HL-60/S4 treated with phorbol 12-myristate 13-acetate at 8.2 ng/mL for 4 days and 3 days (cell line): ENCODE results near the gene RRP12.
"Not testable (repeated sequence)": the region's sequence is repeated elsewhere in the genome, so short reads cannot be mapped to it uniquely, and the experiment has no call there.

Experiments
- in situ Hi-C: fragments of 300-500 bp; cut with MboI; formaldehyde crosslinking; loops from 2 replicates; pipeline ENCODE4 v1.15.0; 2022; ENCODE audit warnings: low sequenced_read_pairs

RRP12 gene

GRCh38 chr10:97400665-97401454, at the start of gene RRP12:
RRP12 (minus strand) TSS chr10:97401340; CDS start chr10:97401231, 109 bp downstream.
- in situ Hi-C loops: no loop called here

DNA sequence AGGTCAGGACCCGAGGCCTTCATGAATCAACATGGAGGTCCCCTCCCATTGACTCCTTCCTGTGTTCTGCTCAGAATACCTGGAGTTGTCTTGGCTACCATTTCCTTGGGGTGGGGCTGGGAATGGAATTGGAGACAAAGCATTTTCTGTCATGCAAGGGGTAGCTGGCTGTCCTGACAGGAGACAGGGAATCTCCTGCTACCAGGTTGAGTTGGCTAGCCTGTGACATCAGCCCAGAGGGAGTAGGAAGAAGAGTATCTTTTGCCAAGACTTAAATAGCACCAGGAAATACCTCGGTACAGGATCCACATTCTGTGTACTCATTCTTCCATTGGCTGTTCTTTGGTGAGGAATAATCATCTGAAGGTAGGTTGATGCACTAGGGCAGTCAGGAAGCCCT, 49.7 kb upstream of the RRP12 start:
- in situ Hi-C loops: no loop called here

GRCh38 chr10:97445722-97446639, 44.8 kb upstream of the RRP12 start, which contains the start of the genes EXOSC1 and ZDHHC16:
EXOSC1 (minus strand) TSS chr10:97446006; CDS start chr10:97445985, 21 bp downstream.
ZDHHC16 (plus strand) TSS chr10:97446175; CDS start chr10:97451676, 5,501 bp downstream.
- in situ Hi-C loops: no loop called here

GRCh38 chr10:97445357-97445721, 44.2 kb upstream of the RRP12 start:
- in situ Hi-C loops: no loop called here

- in situ Hi-C loops: no loop called here
Observed at GRCh38 chr10:97444212-97444611, 43.1 kb upstream of the RRP12 start.

GRCh38 chr10:97442277-97442676, 41.1 kb upstream of the RRP12 start:
- in situ Hi-C loops: no loop called here

- in situ Hi-C loops: no loop called here
Observed at GRCh38 chr10:97435211-97435610, 34.1 kb upstream of the RRP12 start.

DNA sequence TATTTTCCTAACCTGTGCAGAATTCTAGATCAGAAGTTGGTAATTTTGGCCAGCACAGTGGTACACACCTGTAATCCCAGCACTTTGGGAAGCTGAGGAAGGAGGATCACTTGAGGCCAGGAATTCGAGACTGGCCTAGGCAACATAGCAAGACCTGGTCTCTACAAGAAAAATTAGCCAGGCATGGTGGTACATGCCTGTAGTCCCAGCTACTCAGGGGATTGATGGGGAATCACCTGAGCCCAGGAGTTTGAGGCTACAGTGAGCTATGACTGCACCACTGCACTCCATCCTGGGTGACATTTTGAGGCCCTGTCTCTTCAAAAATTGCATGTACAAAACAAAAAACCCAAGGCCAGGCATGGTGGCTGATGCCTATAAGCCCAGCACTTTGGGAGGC, 33.4 kb upstream of the RRP12 start:
- in situ Hi-C loops: no loop called here

DNA sequence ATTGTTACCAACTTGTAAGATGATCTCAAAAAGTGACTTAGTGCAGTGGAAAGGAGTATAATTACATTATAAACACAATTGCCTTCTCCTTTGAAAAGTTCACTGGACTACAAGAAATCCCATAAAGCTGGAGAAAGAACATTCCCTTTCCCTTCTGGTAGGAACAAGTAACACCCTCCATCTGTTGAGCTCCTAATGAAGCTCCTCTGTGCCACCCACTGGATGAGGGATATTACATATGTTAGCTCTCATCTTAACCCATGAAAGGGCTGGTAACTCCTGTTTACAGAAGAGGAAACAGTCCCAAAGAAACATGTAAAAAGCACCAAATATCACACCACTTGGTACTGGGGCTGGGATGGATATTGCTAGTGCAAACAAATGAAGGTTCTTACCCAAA, 32.9 kb upstream of the RRP12 start:
- in situ Hi-C loops: no loop called here

- in situ Hi-C loops: no loop called here
Observed at GRCh38 chr10:97428572-97428981, 27.4 kb upstream of the RRP12 start.

GRCh38 chr10:97427571-97428179, 26.5 kb upstream of the RRP12 start:
- in situ Hi-C loops: no loop called here

GRCh38 chr10:97426776-97427570, 25.8 kb upstream of the RRP12 start:
- in situ Hi-C loops: no loop called here

DNA sequence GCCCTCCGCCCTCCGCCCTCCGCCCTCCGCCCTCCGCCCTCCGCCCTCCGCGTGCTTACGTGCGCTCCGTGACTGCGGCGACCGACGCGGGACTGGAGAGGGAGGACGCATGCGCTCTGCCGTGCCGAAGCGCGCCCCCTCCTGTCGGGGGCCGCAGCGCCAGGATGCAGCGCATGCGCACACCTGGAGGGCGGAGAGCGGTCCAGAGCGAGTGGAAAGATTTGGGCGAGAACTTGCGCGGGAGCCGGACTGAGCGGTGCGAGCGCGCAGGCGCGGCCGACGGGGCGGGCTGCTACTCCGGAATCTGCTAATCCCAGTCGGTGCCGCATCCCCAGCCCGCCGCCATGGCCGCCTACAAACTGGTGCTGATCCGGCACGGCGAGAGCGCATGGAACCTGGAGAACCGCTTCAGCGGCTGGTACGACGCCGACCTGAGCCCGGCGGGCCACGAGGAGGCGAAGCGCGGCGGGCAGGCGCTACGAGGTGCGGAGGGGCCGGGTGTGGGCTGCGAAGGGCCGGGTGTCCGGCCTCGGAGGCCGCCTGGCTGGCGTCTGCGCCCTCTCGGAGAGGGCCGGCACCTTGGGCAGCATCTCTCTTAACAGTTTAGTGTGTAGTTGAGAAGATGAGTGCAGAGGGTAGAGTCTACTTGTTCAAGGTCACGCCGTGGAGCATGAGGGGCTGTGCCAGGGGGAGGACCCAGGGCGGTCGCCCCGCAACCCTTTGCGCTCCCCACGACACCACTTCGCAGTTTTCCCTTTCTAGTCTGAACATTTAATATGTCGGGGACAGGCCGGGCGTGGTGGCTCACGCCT, 25.0 kb upstream of the RRP12 start, which contains the start of gene PGAM1:
Gene PGAM1, plus strand, starts transcription at position 228 of the 812 bp plus-strand sequence. Its CDS starts 117 bp downstream, at position 345.
- in situ Hi-C loops: no loop called here

DNA sequence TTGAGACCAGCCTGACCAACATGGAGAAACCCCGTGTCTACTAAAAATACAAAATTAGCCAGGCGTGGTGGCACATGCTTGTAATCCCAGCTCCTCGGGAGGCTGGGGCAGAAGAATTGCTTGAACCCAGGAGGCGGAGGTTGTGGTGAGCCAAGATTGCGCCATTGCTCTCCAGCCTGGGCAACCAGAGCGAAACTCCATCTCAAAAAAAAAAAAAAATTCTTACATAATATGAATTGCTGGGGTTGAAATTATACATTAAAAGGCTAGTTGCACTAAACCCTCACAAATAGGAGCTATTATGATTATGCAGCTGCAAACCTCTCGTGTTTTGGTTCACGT, 22.6 kb upstream of the RRP12 start:
- in situ Hi-C loops: not testable (repeated sequence)

DNA sequence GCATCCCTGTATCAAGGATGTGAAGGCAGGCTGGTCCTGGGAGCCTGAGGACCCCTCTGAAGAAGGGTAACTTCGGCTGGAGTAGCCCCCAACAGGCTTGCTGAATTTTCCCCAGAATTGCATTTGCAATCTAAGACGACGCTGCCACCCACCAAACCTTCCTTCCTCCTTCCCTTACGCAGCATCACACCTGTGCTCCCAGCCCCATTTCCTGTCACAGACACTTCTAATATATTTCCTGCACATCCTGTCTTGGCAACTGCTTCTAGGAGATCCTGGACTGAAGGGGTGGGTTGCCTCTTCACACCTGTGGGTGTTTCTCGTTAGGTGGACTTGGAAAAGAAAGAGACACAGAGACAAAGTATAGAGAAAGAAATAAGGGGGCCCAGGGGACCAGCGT, 15.4 kb upstream of the RRP12 start:
- in situ Hi-C loops: no loop called here

GRCh38 chr10:97412891-97413304, 11.8 kb upstream of the RRP12 start:
- in situ Hi-C loops: no loop called here

DNA sequence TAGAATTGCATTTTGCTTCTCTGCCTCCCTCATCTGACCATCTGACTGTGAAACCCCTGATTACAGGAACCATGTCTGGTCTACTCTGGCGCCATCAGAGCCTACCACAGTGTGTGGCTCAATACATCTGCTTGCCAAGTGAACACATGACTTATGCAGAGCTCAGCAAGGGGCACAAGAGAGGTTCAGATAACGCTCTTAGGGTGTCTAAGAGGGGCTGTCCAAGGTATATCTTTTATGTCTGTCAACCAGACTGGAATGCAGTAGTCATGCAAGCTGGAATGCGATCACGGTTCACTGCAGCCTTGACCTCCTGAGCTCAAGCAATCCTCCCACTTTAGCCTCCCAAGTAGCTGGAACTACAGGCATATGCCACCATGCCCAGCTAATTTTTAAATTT, 10.3 kb upstream of the RRP12 start:
- in situ Hi-C loops: no loop called here

DNA sequence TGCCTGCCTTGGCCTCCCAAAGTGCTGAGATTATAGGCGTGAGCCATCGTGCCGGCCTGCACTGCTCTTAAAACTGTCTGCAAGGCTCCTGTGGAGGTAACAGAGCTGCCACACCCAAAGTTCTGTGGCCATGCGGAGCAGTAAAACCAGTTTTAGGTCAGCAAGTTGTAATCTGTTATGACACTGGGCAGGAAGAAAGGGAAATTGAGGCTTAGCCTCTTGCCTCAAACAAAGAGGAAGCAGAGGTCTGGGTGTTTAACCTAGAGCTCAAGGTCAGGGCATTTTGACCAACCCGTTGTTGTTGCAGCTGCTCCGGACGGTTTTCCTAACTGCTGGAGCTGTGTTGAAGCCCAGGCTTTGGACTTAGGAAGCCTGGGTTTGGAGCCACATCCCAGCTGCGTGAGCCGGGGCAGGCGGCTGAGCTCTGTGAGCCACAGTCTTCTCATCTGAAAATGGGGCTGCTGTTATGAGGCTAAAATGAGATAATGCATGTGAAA, 7.4 kb upstream of the RRP12 start:
- in situ Hi-C loops: no loop called here

GRCh38 chr10:97407952-97408248, 6.8 kb upstream of the RRP12 start:
- in situ Hi-C loops: no loop called here
